ENCODE results near the gene MAFG. TPM values are rescaled to one million over a fixed set of nuclear protein-coding genes. Genes with fewer than 3 reads are reported as not detected.
A peak's percentile ranks its signal among the peaks of the same experiment; 100 is the strongest.

MAFG gene
- total RNA-seq, 1 donor: 32.6 TPM

DNA sequence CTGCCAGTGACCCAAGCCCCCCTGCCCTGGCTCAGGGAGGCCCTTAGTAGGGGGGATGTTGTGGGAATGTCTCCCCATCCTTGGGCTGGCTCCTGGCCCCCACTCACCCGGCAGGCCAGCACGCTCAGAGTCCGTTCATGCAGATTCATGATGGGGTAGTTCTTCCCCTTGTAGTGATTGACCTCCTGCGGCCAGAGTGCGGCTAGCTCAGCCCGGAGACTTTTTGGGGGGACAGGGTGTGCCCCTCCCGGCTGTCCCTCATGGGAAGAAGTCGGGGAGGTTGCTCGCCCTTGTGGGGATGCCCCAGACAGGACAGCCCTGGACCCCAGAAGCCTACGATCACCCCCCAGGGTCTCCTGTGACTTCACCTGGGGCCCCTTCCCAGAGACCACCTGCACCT is 21.5 kb downstream of the MAFG start:
- Histone ChIP-seq H3K79me2 (ENCODE audit: insufficient read depth, low read length) (peaks cover 12% of the 10 kb centered on the region), H3K27ac (ENCODE audit: low read depth, low read length) (no peak overlapping the region), H3K9me3 (ENCODE audit: low read depth, low read length) (no peaks in the 10 kb centered on the region), H3K4me1 (ENCODE audit: insufficient read depth, low read length) (peaks cover 5% of the 10 kb centered on the region), H2AFZ (ENCODE audit: low read length) (no peak overlapping the region), H3K36me3 (ENCODE audit: insufficient read depth, low read length) (peaks cover 3% of the 10 kb centered on the region), H3K4me2 (ENCODE audit: insufficient read depth, low read length) (no peak overlapping the region), H3K4me3 (ENCODE audit: insufficient read depth, low read length) (no peak overlapping the region), H3K27me3 (ENCODE audit: insufficient read depth, low read length) (no peaks in the 10 kb centered on the region), H4K20me1 (ENCODE audit: insufficient read depth, low read length) (peaks cover 10% of the 10 kb centered on the region)
- TF ChIP-seq CTCF (IDR thresholded peaks at IDR 0.05; ENCODE audit: extremely low read depth, low read depth, low read length): no peak
- peak; percentile 85 for DNase-seq (ENCODE audit: insufficient read length, low spot score, missing footprints)

GRCh38 chr17:81905424-81905875 is 22.1 kb downstream of the MAFG start:
- peak; percentile 69 for DNase-seq (ENCODE audit: insufficient read length, low spot score, missing footprints)
- Histone ChIP-seq H2AFZ (ENCODE audit: low read length) (no peak overlapping the region), H3K27me3 (ENCODE audit: insufficient read depth, low read length) (no peaks in the 10 kb centered on the region), H3K4me1 (ENCODE audit: insufficient read depth, low read length) (peaks cover 4% of the 10 kb centered on the region), H3K36me3 (ENCODE audit: insufficient read depth, low read length) (peaks cover 3% of the 10 kb centered on the region), H3K79me2 (ENCODE audit: insufficient read depth, low read length) (peaks cover 10% of the 10 kb centered on the region), H3K9me3 (ENCODE audit: low read depth, low read length) (no peaks in the 10 kb centered on the region), H4K20me1 (ENCODE audit: insufficient read depth, low read length) (peaks cover 10% of the 10 kb centered on the region), H3K4me3 (ENCODE audit: insufficient read depth, low read length) (no peak overlapping the region), H3K27ac (ENCODE audit: low read depth, low read length) (no peak overlapping the region), H3K4me2 (ENCODE audit: insufficient read depth, low read length) (no peak overlapping the region)
- no peak for TF ChIP-seq CTCF (IDR thresholded peaks at IDR 0.05; ENCODE audit: extremely low read depth, low read depth, low read length)

GRCh38 chr17:81904600-81905423 is 22.7 kb downstream of the MAFG start:
- no peak for TF ChIP-seq CTCF (IDR thresholded peaks at IDR 0.05; ENCODE audit: extremely low read depth, low read depth, low read length)
- no peaks in the 10 kb centered on the region for H3K4me1 ChIP-seq (ENCODE audit: insufficient read depth, low read length)
- no peak overlapping the region for H3K4me3 ChIP-seq (ENCODE audit: insufficient read depth, low read length)
- H3K36me3 ChIP-seq (ENCODE audit: insufficient read depth, low read length): peaks cover 7% of the 10 kb centered on the region
- H3K9me3 ChIP-seq (ENCODE audit: low read depth, low read length): no peaks in the 10 kb centered on the region
- no peak overlapping the region for H2AFZ ChIP-seq (ENCODE audit: low read length)
- peaks cover 5% of the 10 kb centered on the region for H3K79me2 ChIP-seq (ENCODE audit: insufficient read depth, low read length)
- peaks cover 10% of the 10 kb centered on the region for H4K20me1 ChIP-seq (ENCODE audit: insufficient read depth, low read length)
- H3K27ac ChIP-seq (ENCODE audit: low read depth, low read length): no peak overlapping the region
- peak; percentile 76 for DNase-seq (ENCODE audit: insufficient read length, low spot score, missing footprints)
- H3K27me3 ChIP-seq (ENCODE audit: insufficient read depth, low read length): no peaks in the 10 kb centered on the region
- H3K4me2 ChIP-seq (ENCODE audit: insufficient read depth, low read length): no peak overlapping the region

DNA sequence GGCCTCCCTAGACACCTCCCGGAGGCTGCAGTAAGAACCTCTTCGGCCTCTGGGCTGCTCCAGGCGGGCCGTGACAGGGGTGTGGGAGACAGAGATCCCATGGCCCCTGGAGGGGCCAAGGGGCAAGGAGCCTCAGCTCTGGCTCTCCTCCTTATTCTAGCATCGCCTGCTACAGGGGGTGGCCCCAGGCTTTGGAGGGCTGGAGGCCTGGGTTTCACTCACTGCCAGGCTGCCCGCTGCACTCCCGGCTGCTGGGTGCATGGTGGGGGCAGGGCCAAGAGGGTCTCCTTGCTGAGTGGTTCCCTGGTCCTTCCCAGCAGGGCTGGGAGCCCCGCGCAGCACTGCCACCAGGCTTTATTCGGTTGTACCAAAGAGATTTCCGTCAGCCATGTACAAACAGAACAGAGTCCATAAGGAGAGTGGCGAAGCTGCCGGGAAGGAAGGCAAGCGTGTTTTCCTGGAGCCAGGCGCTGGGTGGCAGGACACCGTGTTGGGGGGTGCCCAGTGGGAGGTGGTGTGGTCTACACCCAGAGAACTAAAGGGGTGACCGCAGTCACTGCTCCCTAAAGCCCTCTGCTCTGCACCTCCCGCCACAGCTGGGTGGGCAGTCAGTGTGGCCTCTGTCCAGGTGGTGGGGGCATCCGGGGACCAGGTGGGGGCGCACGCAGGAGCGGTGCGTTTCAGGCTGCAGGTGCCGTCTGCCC is 23.5 kb downstream of the MAFG start:
- Histone ChIP-seq H3K4me1 (ENCODE audit: insufficient read depth, low read length) (peaks cover 1% of the 10 kb centered on the region), H3K4me2 (ENCODE audit: insufficient read depth, low read length) (no peak overlapping the region), H3K4me3 (ENCODE audit: insufficient read depth, low read length) (no peak overlapping the region), H3K27me3 (ENCODE audit: insufficient read depth, low read length) (no peaks in the 10 kb centered on the region), H3K36me3 (ENCODE audit: insufficient read depth, low read length) (peaks cover 12% of the 10 kb centered on the region), H3K79me2 (ENCODE audit: insufficient read depth, low read length) (peaks cover 7% of the 10 kb centered on the region), H3K27ac (ENCODE audit: low read depth, low read length) (no peak overlapping the region), H3K9me3 (ENCODE audit: low read depth, low read length) (no peaks in the 10 kb centered on the region), H4K20me1 (ENCODE audit: insufficient read depth, low read length) (peaks cover 12% of the 10 kb centered on the region), H2AFZ (ENCODE audit: low read length) (no peak overlapping the region)
- no peak for TF ChIP-seq CTCF (IDR thresholded peaks at IDR 0.05; ENCODE audit: extremely low read depth, low read depth, low read length)
- DNase-seq (ENCODE audit: insufficient read length, low spot score, missing footprints): peak; percentile 78
